Amniotic epithelial cell (primary cell): ENCODE results near the gene APOBEC3G.
"Not testable (repeated sequence)": the region's sequence is repeated elsewhere in the genome, so short reads cannot be mapped to it uniquely, and the experiment has no call there.

Experiments used
- DNase-seq: peaks from one replicate; pipeline ENCODE4 v3.0.0-alpha.2; 2010; ENCODE audit warnings: low read depth

Gene APOBEC3G

DNA sequence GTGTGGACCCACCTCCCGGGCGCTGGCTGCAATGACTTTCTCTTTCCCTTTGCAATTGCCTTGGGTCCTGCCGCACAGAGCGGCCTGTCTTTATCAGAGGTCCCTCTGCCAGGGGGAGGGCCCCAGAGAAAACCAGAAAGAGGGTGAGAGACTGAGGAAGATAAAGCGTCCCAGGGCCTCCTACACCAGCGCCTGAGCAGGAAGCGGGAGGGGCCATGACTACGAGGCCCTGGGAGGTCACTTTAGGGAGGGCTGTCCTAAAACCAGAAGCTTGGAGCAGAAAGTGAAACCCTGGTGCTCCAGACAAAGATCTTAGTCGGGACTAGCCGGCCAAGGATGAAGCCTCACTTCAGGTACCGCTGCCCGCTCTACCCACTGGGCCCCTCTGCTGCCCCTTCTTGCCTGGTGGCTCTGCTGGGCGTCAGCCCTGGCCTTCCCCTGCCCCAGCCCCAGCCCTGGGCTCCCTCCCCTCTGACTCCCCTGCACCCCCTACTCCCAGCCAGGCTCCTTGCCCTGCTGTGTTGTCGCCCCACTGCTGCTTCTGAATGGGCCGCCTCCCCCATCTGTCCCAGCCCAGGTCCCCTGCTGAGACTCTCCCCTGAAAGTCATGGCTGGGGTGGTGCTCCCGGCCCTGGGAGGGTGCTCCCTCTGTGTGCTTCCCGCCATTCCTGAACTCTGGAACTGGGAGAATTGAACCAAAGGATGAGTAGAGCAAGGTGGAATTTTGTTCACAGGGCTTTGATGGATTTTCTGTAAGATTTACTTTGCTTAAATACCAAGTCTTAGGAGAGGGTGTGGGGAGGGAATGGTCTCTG is at the start of gene APOBEC3G:
APOBEC3G (plus strand) TSS at position 250 of the 815 bp plus-strand sequence; CDS start at position 337, 87 bp downstream.
- peak; percentile 40 for DNase-seq

DNA sequence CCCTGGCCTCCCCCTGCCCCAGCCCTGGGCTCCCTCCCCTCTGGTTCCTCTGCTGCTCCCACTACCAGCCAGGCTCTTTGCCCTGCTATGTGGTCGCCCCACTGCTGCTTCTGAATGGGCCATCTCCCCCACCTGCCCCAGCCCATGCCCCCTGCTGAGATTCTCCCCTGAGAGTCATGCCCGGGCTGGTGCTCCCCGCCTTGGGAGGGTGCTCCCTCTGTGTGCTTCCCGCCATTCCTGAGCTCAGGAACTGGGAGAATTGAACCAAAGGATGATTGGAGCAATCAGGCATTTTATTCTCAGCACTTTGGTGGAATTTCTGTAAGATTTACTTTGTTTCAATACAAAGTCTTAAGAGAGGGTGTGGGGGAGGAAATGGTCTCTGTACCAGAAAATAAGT is 49.4 kb upstream of the APOBEC3G start:
- DNase-seq: no peak

DNA sequence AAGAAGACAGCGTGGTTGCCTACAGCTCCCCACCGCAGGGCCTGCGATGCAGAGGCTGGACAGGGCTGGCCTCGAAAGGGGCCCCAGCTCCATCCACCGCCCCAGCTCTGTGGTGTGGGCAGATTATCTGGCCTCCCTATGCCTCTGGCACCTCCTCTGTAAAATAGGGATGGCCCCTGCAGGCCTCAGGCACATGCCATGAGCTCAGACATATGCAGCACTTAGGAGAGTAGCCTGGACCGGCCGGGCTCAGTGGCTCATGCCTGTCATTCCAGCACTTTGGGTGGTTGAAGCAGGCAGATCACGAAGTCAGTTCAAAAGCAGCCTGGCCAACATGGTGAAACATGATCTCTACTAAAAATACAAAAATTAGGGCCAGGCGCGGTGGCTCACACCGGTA is 48.8 kb upstream of the APOBEC3G start:
- DNase-seq: no peak

DNA sequence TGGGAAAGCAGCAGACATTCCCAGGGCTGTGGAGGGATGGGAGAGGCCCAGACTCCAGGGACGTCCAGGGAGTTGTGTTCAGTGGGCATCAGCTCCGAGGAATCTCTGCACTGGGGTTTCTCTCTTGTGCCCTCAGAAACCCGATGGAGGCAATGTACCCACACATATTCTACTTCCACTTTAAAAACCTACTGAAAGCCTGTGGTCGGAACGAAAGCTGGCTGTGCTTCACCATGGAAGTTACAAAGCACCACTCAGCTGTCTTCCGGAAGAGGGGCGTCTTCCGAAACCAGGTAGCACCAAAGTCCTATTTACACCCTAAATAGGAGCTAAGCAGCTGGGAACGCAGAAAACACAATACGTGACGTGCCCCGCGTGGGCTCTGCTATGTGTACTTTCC is 47.8 kb upstream of the APOBEC3G start:
- no peak for DNase-seq

DNA sequence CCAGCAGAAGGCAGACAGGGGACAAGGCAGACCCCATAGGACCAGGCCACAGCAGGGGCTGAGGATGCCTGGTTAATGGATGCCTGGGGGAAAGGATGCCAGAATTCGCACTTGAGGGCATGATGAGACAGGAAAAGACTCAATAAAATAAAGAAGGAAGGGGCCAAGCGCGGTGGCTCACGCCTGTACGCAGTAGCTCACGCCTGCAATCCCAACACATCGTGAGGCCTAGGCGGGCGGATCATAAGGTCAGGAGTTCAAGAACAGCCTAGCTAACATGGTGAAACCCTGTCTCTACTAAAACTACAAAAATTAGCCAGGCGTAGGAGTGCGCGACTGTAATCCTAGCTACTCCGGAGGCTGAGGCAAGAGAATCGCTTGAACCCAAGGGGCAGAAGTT is 46.4 kb upstream of the APOBEC3G start:
- no peak for DNase-seq

DNA sequence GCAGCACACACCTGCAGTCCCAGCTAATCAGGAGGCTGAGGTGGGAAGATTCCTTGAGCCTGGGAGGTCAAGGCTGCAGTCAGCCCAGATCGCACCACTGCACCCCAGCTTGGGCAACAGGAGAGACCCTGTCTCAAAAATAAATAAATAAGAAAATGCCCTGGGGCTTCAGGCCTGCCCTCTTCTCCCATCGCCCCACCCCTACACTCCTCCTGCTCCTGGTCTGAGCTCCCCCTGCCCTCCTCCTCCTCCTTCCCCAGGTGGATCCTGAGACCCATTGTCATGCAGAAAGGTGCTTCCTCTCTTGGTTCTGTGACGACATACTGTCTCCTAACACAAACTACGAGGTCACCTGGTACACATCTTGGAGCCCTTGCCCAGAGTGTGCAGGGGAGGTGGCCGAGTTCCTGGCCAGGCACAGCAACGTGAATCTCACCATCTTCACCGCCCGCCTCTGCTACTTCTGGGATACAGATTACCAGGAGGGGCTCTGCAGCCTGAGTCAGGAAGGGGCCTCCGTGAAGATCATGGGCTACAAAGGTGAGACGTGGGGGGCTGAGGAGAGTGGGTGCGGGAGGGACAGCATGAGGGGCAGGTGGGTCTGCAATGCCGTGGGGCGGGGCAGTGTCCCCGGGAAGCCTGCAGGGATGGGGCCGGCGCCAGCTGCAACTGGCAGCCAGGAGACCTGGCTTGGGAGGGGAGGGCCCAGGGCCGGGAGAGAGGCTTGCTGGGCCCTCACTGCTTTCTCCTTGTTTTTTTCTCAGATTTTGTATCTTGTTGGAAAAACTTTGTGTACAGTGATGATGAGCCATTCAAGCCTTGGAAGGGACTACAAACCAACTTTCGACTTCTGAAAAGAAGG is 45.4 kb upstream of the APOBEC3G start:
- not testable (repeated sequence) for DNase-seq

DNA sequence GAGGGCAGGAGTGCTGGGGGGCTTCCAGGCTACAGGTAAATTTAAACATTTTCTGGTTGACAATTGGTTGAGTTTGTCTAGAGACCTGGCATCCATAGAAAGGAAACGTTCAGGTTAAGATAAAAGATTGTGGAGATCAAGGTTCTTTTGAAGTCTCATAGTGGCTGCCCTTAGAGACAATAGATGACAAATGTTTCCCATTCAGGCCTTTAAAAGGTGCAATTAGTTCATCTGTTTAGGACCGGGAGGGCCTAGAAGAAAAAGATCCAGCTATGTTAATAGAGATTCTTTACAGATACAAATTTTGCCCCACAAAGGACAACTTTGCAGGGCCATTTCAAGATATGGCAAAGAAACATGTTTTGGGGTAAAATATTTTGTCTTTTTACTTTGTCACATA is 40.0 kb upstream of the APOBEC3G start:
- DNase-seq: not testable (repeated sequence)

DNA sequence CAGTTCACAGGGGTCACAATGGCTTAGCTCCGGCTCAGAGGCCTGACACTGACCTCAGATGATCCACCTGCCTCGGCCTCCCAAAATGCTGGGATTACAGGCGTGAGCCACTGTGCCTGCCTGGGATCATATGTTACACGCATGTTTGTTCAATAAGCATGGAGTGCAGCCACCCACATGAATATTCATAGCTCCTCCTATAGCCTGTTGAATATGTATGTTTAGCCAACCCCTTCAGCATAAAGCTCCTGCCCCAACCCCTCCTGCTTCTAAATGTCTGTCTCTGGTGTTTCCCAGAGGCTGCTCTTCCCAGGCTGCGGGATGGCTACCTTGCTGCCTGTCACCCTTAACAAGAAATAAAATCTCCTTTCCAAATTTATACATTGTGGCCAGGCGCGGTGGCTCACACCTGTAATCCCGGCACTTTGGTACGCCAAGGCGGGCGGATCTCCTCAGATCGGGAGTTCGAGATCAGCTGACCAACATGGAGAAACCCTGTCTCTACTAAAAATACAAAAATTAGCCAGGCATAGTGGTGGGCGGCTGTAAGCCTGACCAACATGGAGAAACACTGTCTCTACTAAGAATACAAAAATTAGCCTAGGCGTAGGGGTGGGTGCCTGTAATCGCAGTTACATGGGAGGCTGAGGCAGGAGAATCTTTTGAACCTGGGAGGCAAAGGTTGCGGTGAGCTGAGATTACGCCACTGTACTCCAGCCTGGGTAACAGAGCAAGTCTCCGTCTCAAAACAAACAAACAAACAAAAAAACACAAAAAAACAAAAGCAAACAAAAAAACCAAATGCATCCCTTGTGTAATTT is 37.6 kb upstream of the APOBEC3G start:
- no peak for DNase-seq

DNA sequence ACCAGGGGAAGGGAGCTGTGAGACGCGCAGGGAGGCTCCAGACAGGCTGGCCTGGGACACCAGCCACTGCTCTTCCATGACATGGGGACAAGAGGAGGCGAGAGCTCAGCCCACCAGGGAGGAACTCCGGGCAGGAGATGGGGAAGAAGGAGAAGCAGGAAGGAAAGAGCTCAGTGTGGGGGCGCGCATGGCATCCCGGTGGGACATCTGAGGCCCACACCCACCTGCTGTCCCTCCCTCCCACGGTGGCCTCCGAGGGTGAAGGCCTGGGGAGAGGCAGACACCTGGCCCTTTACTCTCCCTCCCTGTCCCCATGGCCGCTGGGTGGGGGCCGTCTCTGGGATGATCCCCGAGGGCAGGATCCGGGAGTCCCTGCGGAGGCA is 36.9 kb upstream of the APOBEC3G start:
- not testable (repeated sequence) for DNase-seq

DNA sequence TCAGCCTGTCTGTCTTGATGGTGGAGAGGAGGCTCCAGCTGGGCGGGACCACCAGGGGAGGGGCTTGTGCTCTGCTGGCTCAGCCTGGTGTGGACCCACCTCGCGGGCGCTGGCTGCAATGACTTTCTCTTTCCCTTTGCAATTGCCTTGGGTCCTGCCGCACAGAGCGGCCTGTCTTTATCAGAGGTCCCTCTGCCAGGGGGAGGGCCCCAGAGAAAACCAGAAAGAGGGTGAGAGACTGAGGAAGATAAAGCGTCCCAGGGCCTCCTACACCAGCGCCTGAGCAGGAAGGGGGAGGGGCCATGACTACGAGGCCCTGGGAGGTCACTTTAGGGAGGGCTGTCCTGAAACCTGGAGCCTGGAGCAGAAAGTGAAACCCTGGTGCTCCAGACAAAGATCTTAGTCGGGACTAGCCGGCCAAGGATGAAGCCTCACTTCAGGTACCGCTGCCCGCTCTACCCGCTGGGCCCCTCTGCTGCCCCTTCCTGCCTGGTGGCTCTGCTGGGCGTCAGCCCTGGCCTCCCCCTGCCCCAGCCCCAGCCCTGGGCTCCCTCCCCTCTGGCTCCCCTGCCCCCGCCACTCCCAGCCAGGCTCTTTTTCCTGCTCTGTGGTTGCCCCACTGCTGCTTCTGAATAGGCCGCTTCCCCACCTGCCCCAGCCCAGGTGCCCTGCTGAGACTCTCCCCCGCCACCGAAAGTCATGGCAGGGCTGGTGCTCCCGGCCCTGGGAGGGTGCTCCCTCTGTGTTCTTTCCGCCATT is 36.4 kb upstream of the APOBEC3G start, which contains the start of gene APOBEC3F:
APOBEC3F (plus strand) TSS at position 327 of the 759 bp plus-strand sequence; CDS start at position 424, 97 bp downstream.
- DNase-seq: peak; percentile 66

DNA sequence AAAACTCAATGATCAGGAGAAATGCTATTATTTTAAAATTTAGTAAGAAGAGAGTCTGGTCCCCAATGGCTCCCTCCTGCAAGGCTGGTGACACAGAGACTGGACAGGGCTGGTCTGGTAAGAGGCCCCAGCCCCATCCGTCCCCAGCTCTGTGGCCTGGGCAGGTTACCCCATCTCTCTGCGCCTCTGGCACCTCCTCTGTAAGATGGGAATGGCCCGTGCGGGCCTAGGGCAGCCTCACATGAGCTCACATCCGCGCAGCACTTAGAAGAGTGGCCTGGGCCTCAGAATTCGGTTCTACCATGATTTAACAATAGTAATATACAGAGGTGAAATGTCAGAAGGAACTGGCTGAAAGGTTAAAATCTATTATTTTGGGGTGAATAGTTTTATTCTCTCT is 35.2 kb upstream of the APOBEC3G start:
- DNase-seq: no peak

DNA sequence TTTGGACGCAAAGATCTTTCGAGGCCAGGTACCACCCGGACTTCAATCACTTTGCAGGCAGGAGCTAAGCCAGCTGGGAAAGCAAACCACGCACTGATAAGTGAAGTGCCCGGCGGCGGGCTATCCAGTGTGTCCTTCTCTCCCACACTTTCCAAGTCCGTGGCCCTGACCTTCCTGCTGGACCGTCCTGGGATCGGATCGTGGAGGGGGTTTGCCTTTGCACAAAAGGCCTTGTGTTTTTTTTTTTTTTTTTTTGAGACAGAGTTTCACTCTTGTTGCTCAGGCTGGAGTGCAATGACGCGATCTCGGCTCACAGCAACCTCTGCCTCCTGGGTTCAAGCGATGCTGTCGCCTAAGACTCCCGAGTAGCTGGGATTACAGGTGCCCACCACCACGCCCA is 34.0 kb upstream of the APOBEC3G start:
- not testable (repeated sequence) for DNase-seq

DNA sequence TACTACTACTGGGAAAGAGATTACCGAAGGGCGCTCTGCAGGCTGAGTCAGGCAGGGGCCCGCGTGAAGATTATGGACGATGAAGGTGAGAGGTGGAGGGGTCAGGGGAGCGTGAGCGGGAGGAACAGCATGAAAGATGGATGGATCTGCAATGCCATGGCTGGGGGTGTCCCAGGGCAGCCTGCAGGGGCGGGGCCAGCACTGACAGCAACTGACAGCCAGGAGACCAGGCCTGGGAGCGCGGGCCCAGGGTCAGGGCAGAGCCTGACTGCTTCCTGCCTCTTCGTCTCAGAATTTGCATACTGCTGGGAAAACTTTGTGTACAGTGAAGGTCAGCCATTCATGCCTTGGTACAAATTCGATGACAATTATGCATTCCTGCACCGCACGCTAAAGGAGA is 31.9 kb upstream of the APOBEC3G start:
- not testable (repeated sequence) for DNase-seq

DNA sequence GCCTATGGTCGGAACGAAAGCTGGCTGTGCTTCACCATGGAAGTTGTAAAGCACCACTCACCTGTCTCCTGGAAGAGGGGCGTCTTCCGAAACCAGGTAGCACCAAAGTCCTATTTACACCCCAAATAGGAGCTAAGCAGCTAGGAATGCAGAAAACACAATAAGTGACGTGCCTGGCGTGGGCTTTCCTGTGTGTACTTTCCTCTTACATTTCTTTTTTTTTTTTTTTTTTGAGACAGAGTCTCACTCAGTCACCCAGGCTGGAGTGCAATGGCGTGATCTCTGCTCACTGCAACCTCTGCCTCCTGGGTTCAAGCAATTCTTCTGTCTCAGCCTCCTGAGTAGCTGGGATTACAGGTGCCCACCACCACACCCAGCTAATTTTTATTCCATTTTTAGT is 27.6 kb upstream of the APOBEC3G start:
- DNase-seq: not testable (repeated sequence)

DNA sequence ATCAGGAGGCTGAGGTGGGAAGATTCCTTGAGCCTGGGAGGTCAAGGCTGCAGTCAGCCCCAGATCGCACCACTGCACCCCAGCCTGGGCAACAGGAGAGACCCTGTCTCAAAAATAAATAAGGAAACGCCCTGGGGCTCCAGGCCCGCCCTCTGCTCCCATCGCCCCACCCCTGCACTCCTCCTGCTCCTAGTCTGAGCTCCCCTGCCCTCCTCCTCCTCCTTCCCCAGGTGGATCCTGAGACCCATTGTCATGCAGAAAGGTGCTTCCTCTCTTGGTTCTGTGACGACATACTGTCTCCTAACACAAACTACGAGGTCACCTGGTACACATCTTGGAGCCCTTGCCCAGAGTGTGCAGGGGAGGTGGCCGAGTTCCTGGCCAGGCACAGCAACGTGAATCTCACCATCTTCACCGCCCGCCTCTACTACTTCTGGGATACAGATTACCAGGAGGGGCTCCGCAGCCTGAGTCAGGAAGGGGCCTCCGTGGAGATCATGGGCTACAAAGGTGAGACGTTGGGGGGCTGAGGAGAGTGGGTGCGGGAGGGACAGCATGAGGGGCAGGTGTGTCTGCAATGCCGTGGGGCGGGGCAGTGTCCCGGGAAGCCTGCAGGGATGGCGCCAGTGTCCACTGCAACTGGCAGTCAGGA is 25.1 kb upstream of the APOBEC3G start:
- DNase-seq: not testable (repeated sequence)

DNA sequence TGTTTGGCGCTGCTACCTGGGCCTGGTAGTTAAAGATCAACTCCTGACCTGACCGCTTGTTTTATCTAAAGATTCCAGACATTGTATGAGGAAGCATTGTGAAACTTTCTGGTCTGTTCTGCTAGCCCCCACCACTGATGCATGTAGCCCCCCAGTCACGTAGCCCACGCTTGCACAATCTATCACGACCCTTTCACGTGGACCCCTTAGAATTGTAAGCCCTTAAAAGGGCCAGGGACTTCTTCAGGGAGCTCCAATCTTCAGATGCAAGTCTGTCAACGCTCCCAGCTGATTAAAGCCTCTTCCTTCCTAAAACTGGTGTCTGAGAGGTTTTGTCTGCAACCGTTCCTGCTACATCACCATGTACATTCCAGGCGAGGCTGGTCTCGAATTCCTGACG is 21.4 kb upstream of the APOBEC3G start:
- no peak for DNase-seq

DNA sequence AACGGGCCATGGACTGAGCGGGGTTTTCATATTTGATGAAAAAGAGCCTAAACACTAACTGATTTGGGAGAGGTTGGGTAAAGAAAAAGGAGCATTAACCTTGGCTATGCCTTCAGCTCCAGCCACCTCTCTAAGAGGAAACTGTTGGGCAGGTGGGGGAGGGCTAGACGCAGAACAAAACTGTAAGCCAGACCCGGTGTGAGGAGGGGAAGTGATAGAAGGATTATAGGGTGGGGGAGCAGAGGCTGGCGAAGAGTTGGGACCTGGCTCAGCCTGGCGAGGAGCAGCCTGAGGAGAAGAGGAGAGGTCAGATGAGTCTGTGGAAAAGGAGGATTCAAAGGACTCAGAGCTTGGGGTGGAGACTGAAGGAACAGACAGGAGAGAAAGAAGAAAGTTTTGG is 15.8 kb upstream of the APOBEC3G start:
- DNase-seq: not testable (repeated sequence)

DNA sequence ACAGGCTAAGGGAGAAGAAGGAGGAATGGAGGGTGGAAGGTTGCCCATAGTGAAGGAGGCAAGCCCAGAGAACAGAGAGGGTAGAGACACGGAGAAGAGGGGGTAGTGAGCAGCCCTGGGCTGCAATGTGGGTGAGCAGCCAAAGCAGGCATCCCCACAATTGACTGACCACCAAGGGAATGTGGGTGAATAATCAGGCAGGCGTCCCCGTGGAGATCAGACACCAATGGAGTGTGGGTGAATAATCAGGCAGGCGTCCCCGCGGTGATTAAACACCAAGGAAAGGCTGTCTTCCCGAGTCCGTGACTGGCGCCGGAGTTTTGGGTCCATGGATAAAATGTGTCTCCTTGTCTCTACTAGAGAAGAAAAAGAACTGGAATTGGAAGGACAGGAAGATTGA is 15.1 kb upstream of the APOBEC3G start:
- DNase-seq: not testable (repeated sequence)

DNA sequence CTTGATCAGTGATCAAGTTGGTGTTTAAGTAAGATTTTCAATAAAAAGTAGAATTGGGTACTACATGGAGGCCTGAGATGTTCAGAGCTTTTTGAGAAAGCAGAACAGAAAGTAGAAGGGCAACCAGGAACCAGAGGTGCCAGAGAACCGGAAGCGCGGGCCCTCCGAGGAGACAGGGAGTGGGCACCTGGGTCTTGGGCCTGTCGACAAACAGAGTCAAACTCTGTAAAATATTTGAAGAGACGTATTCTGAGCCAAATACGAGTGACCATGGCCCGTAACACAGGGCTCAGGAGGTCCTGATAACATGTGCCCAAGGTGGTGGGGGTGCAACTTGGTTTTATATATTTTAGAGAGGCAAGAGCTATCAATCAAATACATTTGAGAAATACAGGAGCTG is 13.2 kb upstream of the APOBEC3G start:
- not testable (repeated sequence) for DNase-seq

DNA sequence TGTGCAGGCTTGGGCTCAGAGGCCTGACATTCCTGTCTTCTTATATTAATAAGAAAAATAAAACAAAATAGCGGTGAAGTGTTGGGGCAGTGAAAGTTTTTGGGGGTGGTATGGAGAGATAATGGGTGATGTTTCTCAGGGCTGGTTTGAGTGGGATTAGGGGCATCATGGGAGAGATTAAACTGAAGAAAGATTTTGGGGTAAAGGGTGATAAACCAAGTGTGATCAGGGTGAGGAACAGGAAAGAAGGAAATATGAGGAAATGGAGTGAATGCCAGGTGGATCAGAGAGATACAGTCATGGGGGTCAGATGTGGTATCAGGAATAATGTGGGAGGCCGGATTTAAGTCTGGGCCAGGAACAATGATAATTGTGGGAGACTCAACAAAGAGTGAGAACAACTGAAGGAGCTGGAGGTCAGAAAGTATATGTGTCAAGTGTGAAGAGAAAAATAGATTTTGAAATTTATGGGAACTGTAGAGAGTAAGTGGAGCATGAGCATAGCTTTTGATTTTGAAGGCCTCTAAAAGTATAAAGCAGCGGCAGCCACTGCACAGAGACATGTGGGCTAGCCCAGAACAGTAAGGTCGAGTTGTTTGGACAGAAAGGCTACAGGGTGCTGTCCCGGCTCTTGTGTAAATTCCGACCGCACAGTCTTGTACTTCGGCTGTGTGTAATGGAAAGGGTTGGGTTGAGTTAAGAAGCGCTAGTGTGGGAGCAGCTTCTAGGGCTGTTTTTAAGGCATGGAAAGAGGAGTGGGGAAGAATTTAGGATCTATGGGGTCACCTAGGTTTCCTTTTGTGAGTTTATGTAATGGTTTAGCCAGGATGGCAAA is 10.4 kb upstream of the APOBEC3G start:
- not testable (repeated sequence) for DNase-seq
